HUDEP-2 (cell line): ENCODE results near the gene NPHS1.

Experiments
- DNase-seq, 76 experiments: peaks; one replicate each; lab custom pipeline; 2025; ENCODE audit not compliant: unreplicated experiment in 76 of 76; lab: John Stamatoyannopoulos, UW

Gene NPHS1

GRCh38 chr19:35879068-35879467 lies 26.8 kb upstream of the NPHS1 start:
- no peak for DNase-seq

GRCh38 chr19:35874392-35874930 lies 22.2 kb upstream of the NPHS1 start:
- DNase-seq, result no peak

- no peak for DNase-seq
Measured at GRCh38 chr19:35872180-35872579, 19.9 kb upstream of the NPHS1 start.

GRCh38 chr19:35871611-35872010 lies 19.3 kb upstream of the NPHS1 start:
- DNase-seq, result no peak

GRCh38 chr19:35870798-35871197 lies 18.5 kb upstream of the NPHS1 start:
- DNase-seq, result no peak

- DNase-seq, result peak in 4 of 76 experiments; percentile 61 to 74 (median 64)
Measured at GRCh38 chr19:35870124-35870736, 17.9 kb upstream of the NPHS1 start.

GRCh38 chr19:35869327-35870123 lies 17.2 kb upstream of the NPHS1 start:
- peak in 74 of 76 experiments; percentile 41 to 94 (median 86) for DNase-seq

- no peak for DNase-seq
Measured at GRCh38 chr19:35868823-35869326, 16.6 kb upstream of the NPHS1 start.

GRCh38 chr19:35868172-35868822 lies 16.0 kb upstream of the NPHS1 start, which contains the start of gene APLP1:
Gene APLP1 (plus strand): TSS chr19:35868574. CDS start chr19:35868637, 63 bp downstream.
- peak in 39 of 76 experiments; percentile 4 to 71 (median 45) for DNase-seq

GRCh38 chr19:35863018-35863417 lies 10.7 kb upstream of the NPHS1 start:
- no peak for DNase-seq

GRCh38 chr19:35862528-35862927 lies 10.2 kb upstream of the NPHS1 start:
- no peak for DNase-seq

GRCh38 chr19:35861640-35862160 lies 9.4 kb upstream of the NPHS1 start:
- no peak for DNase-seq

- peak in 1 of 76 experiments; percentile 7 for DNase-seq
Measured at GRCh38 chr19:35860818-35861639, 8.7 kb upstream of the NPHS1 start.

GRCh38 chr19:35860436-35860817 lies 8.1 kb upstream of the NPHS1 start:
- no peak for DNase-seq

- DNase-seq, result no peak
Measured at GRCh38 chr19:35859414-35859813, 7.1 kb upstream of the NPHS1 start.

GRCh38 chr19:35858311-35858710 lies 6.0 kb upstream of the NPHS1 start:
- DNase-seq, result no peak

- DNase-seq, result no peak
Measured at GRCh38 chr19:35856546-35857149, 4.3 kb upstream of the NPHS1 start, which contains the start of gene KIRREL2. Gene KIRREL2 (plus strand): TSS chr19:35856911. CDS start chr19:35857120, 209 bp downstream.

GRCh38 chr19:35853038-35853756 lies 893 bp upstream of the NPHS1 start:
- DNase-seq, result no peak
